Measurements from ENCODE around the gene DOK4. TPM values are rescaled to one million over a fixed set of nuclear protein-coding genes. Genes with fewer than 3 reads are reported as not detected.

DOK4 gene
- total RNA-seq, 2 experiments from 2014 or later, result 2.4 to 2.9 TPM

DNA sequence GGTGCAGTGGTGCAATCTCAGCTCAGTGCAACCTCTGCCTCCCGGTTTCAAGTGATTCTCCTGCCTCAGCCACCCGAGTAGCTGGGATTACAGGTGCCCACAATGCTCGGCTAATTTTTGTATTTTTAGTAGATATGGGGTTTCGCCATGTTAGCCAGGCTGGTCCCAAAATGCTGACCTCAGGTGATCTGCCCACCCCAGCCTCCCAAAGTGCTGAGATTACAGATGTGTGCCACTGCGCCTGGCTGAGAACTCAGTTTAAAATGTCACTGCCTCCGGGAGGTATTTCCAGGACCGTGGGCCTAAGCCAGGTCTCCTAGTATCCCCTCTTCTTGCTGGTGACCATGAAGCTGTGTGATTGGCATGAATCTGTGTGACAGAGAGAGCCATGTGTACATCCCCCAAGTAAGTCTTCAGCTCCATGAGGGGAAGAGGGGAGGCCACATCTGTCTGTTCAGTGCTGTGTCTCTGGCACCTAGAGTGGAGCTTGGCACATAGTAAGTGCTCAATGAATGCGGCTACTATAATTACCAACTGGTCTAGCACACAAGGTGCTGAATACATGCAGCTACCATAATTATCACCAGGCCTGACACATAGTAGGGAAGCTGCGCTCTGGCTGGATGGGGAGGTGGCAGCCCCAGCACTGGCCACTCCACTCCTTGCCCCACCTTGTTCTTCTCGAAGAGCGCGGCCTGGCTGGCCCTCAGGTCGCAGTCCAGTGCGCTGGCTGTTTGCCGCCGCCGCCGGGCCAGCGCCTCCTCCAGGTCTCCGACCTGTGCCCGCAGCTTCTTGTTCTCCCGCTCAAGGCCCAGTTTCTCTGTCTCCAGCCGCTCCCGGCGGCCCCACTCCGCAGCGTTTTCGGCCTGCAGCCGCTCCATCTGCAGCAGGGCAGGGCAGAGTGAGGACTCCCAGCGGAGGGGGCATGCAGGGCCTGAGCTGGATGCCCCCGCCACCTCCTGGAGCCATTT, 31.4 kb upstream of the DOK4 start:
- no peak for DNase-seq
- POLR2A ChIA-PET, result no interaction called here
- H3K27ac Mint-ChIP-seq, result no peak overlapping the region
- CTCF ChIA-PET, result interaction anchor here (1.0 kb wide), 1 partner anchor 99 kb away, joined by 3 read pairs; no protein-coding TSS in a partner anchor
- Histone ChIP-seq H3K27me3 (ENCODE audit: control insufficient read depth in 1 of 2, insufficient read depth in 2 of 2, low read length in 2 of 2) (no peaks in the 10 kb centered on the region), H3K4me3 (ENCODE audit: low read length) (no peak overlapping the region), H3K4me1 (ENCODE audit: insufficient read depth, low read length) (peaks cover 7% of the 10 kb centered on the region), H3K9me3 (ENCODE audit: control insufficient read depth in 1 of 2, insufficient read depth in 1 of 2, low read length in 2 of 2) (no peaks in the 10 kb centered on the region), H3K27ac (ENCODE audit: low read depth in 1 of 2, low read length in 2 of 2) (no peak overlapping the region), H3K36me3 (ENCODE audit: insufficient read depth, low read length) (peaks cover 22% of the 10 kb centered on the region)
- TF ChIP-seq, protein P1, sequence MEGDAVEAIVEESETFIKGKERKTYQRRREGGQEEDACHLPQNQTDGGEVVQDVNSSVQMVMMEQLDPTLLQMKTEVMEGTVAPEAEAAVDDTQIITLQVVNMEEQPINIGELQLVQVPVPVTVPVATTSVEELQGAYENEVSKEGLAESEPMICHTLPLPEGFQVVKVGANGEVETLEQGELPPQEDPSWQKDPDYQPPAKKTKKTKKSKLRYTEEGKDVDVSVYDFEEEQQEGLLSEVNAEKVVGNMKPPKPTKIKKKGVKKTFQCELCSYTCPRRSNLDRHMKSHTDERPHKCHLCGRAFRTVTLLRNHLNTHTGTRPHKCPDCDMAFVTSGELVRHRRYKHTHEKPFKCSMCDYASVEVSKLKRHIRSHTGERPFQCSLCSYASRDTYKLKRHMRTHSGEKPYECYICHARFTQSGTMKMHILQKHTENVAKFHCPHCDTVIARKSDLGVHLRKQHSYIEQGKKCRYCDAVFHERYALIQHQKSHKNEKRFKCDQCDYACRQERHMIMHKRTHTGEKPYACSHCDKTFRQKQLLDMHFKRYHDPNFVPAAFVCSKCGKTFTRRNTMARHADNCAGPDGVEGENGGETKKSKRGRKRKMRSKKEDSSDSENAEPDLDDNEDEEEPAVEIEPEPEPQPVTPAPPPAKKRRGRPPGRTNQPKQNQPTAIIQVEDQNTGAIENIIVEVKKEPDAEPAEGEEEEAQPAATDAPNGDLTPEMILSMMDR (IDR thresholded peaks at IDR 0.05), result no peak
- no peaks in the 10 kb centered on the region for H3K27me3 Mint-ChIP-seq
- H3K36me3 Mint-ChIP-seq (ENCODE audit: low read depth), result peaks cover 26% of the 10 kb centered on the region
- ATAC-seq (ENCODE audit: poor library complexity), result no peak
- H3K4me3 Mint-ChIP-seq, result no peak overlapping the region
- intact Hi-C loops (cut with DNase I, micrococcal nuclease), result loop anchor here in 1 of 2 experiments (2.0 kb wide), 1 partner anchor 43 kb away; no protein-coding TSS in a partner anchor
- H3K9me3 Mint-ChIP-seq, result no peaks in the 10 kb centered on the region
- H3K4me1 Mint-ChIP-seq (ENCODE audit: low read depth), result peaks cover 5% of the 10 kb centered on the region

DNA sequence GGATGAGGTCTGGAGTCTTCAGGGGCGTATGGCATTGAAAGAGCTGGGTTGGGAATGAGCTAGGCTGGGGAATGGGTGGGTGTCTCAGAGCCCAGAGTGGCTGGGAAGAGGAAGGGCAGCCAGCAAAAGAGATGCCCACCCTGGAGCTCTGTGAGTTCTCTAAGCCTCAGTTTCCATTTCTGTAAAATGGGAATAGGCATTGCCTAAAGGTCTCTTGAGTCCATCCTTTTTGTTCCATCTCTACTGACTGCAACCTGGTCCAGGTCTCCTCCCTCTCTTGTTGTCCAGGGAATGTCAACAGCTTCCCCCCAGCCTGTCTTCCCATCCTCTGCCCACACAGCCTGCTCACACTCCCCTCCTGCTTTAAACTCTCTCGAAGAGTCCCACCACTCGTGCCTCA, 30.5 kb upstream of the DOK4 start:
- Mint-ChIP-seq H3K27ac (no peak overlapping the region), H3K4me1 (ENCODE audit: low read depth) (peaks cover 5% of the 10 kb centered on the region), H3K4me3 (no peak overlapping the region), H3K27me3 (no peaks in the 10 kb centered on the region), H3K9me3 (no peaks in the 10 kb centered on the region), H3K36me3 (ENCODE audit: low read depth) (peaks cover 26% of the 10 kb centered on the region)
- ChIA-PET POLR2A (no interaction called here), CTCF (no interaction called here)
- intact Hi-C loops (cut with DNase I, micrococcal nuclease), result no loop called here
- Histone ChIP-seq H3K36me3 (ENCODE audit: insufficient read depth, low read length) (peaks cover 24% of the 10 kb centered on the region), H3K4me1 (ENCODE audit: insufficient read depth, low read length) (peaks cover 7% of the 10 kb centered on the region), H3K27ac (ENCODE audit: low read depth in 1 of 2, low read length in 2 of 2) (no peak overlapping the region), H3K4me3 (ENCODE audit: low read length) (no peak overlapping the region), H3K27me3 (ENCODE audit: control insufficient read depth in 1 of 2, insufficient read depth in 2 of 2, low read length in 2 of 2) (no peaks in the 10 kb centered on the region), H3K9me3 (ENCODE audit: control insufficient read depth in 1 of 2, insufficient read depth in 1 of 2, low read length in 2 of 2) (no peaks in the 10 kb centered on the region)
- DNase-seq, result no peak
- TF ChIP-seq, protein P1 (IDR thresholded peaks at IDR 0.05), result no peak
- no peak for ATAC-seq (ENCODE audit: poor library complexity)

DNA sequence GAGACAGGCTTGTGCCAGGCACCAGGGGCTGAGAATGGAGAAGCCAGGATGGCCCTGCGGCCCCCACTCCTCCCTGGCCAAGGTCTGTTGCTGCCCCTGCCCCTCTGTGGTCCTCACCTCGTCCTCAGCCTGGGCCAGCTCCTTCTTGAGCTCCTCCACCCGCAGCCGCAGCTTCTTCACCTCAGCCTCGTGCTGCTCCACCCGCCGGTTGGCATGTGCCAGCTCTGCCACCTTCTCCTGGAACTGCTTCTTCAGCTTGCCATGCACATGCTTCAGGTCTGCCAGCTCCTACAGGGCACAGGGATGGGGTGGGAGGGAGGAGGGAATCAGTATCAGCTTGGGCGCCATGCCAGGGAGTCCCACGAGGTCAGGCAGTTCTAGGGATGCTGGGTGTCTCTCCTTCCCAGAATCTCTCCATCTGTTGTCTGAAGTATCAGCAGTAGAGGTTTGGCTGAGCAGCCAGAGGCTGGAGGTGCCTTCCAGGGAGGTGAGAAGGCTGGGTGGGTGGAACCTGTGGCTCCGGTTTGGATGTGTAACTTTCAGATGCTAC, 30.0 kb upstream of the DOK4 start:
- H3K36me3 ChIP-seq (ENCODE audit: insufficient read depth, low read length), result peaks cover 24% of the 10 kb centered on the region
- Mint-ChIP-seq H3K27me3 (no peaks in the 10 kb centered on the region), H3K9me3 (no peaks in the 10 kb centered on the region), H3K4me3 (no peak overlapping the region), H3K36me3 (ENCODE audit: low read depth) (peaks cover 26% of the 10 kb centered on the region), H3K4me1 (ENCODE audit: low read depth) (peaks cover 5% of the 10 kb centered on the region), H3K27ac (no peak overlapping the region)
- no peaks in the 10 kb centered on the region for H3K27me3 ChIP-seq (ENCODE audit: control insufficient read depth in 1 of 2, insufficient read depth in 2 of 2, low read length in 2 of 2)
- TF ChIP-seq, protein P1 (IDR thresholded peaks at IDR 0.05), result no peak
- ATAC-seq (ENCODE audit: poor library complexity), result no peak
- no peak overlapping the region for H3K27ac ChIP-seq (ENCODE audit: low read depth in 1 of 2, low read length in 2 of 2)
- H3K4me3 ChIP-seq (ENCODE audit: low read length), result no peak overlapping the region
- peaks cover 7% of the 10 kb centered on the region for H3K4me1 ChIP-seq (ENCODE audit: insufficient read depth, low read length)
- intact Hi-C loops (cut with DNase I, micrococcal nuclease), result no loop called here
- no peak for DNase-seq
- ChIA-PET POLR2A (no interaction called here), CTCF (no interaction called here)
- H3K9me3 ChIP-seq (ENCODE audit: control insufficient read depth in 1 of 2, insufficient read depth in 1 of 2, low read length in 2 of 2), result no peaks in the 10 kb centered on the region

Measured in CD4-positive, alpha-beta T cell (primary cell).